ENCODE results near the gene DMBX1.

DMBX1 gene

GRCh38 chr1:46451948-46452930 is 37.4 kb upstream of the DMBX1 start:
- no peaks in the 10 kb centered on the region for H3K36me3 ChIP-seq (replicated peaks in 1 of 2; ENCODE audit: control insufficient read depth in 2 of 2, insufficient read depth in 2 of 2, low read length in 2 of 2)
- no peak overlapping the region for H4K91ac ChIP-seq (ENCODE audit: low read depth, low read length, poor library complexity)
- no peak overlapping the region for H2BK5ac ChIP-seq (ENCODE audit: low read length)
- H3K4ac ChIP-seq (ENCODE audit: low read length): no peak overlapping the region
- no peak overlapping the region for H2BK12ac ChIP-seq (ENCODE audit: low read length)
- H3K9ac ChIP-seq (ENCODE audit: low read depth, low read length, poor library complexity): no peak overlapping the region
- H3K14ac ChIP-seq (ENCODE audit: low read length): no peak overlapping the region
- no peak overlapping the region for H2BK120ac ChIP-seq (ENCODE audit: low read depth, low read length)
- no peak overlapping the region for H3K4me2 ChIP-seq (ENCODE audit: insufficient read depth, low read length, poor library complexity, severe bottlenecking)
- H3K79me1 ChIP-seq (ENCODE audit: low read depth, low read length): no peaks in the 10 kb centered on the region
- H3K4me1 ChIP-seq (ENCODE audit: control insufficient read depth in 2 of 2, insufficient read depth in 1 of 2, low read depth in 1 of 2, low read length in 2 of 2): peaks cover 0 to 2% of the 10 kb centered on the region in 2 donors
- no peak overlapping the region for H2BK15ac ChIP-seq (ENCODE audit: low read length)
- peak overlapping the region; percentile 62 for H3K23ac ChIP-seq (ENCODE audit: low read depth, low read length, poor library complexity)
- no peak overlapping the region for H2AFZ ChIP-seq (ENCODE audit: low read length)
- H3K27me3 ChIP-seq (ENCODE audit: control insufficient read depth in 3 of 3, insufficient read depth in 3 of 3, low read depth in 1 of 3, low read length in 3 of 3): peaks cover 22 to 92% (median 74%) of the 10 kb centered on the region in 3 experiments
- H3K4me3 ChIP-seq (ENCODE audit: low read length in 2 of 2): no peak overlapping the region
- H3K27ac ChIP-seq (replicated peaks; ENCODE audit: low read length): no peak overlapping the region
- WGBS, 2 donors (ENCODE audit: extremely low coverage in 2 of 2, insufficient read length in 2 of 2, insufficient replicate concordance in 1 of 2): no CpG with 5 or more reads among the region's 5 CpGs
- DNase-seq (ENCODE audit: low spot score): no peak
- H2AK5ac ChIP-seq (ENCODE audit: low read depth, low read length): no peak overlapping the region
- no peak overlapping the region for H4K8ac ChIP-seq (ENCODE audit: low read depth, low read length)
- H3K9me3 ChIP-seq (replicated peaks in 1 of 2; ENCODE audit: control insufficient read depth in 2 of 2, insufficient read depth in 1 of 2, low read depth in 1 of 2, low read length in 2 of 2): no peaks in the 10 kb centered on the region
- peak overlapping the region; percentile 68 for H3K18ac ChIP-seq (ENCODE audit: low read length)

- H4K91ac ChIP-seq (ENCODE audit: low read depth, low read length, poor library complexity): no peak overlapping the region
- no peak overlapping the region for H2BK15ac ChIP-seq (ENCODE audit: low read length)
- no peak overlapping the region for H3K9ac ChIP-seq (ENCODE audit: low read depth, low read length, poor library complexity)
- no peaks in the 10 kb centered on the region for H3K79me1 ChIP-seq (ENCODE audit: low read depth, low read length)
- H3K4ac ChIP-seq (ENCODE audit: low read length): no peak overlapping the region
- no CpG with 5 or more reads among the region's 15 CpGs for WGBS, 2 donors (ENCODE audit: extremely low coverage in 2 of 2, insufficient read length in 2 of 2, insufficient replicate concordance in 1 of 2)
- peak overlapping the region; percentile 68 for H3K18ac ChIP-seq (ENCODE audit: low read length)
- H3K14ac ChIP-seq (ENCODE audit: low read length): no peak overlapping the region
- H3K27ac ChIP-seq (replicated peaks; ENCODE audit: low read length): no peak overlapping the region
- H3K23ac ChIP-seq (ENCODE audit: low read depth, low read length, poor library complexity): peak overlapping the region; percentile 62
- no peak for DNase-seq (ENCODE audit: low spot score)
- no peak overlapping the region for H2BK120ac ChIP-seq (ENCODE audit: low read depth, low read length)
- no peak overlapping the region for H2AK5ac ChIP-seq (ENCODE audit: low read depth, low read length)
- no peak overlapping the region for H3K4me3 ChIP-seq (ENCODE audit: low read length in 2 of 2)
- no peak overlapping the region for H2AFZ ChIP-seq (ENCODE audit: low read length)
- no peak overlapping the region for H2BK5ac ChIP-seq (ENCODE audit: low read length)
- H3K4me1 ChIP-seq (ENCODE audit: control insufficient read depth in 2 of 2, insufficient read depth in 1 of 2, low read depth in 1 of 2, low read length in 2 of 2): peaks cover 0 to 2% of the 10 kb centered on the region in 2 donors
- no peak overlapping the region for H2BK12ac ChIP-seq (ENCODE audit: low read length)
- H3K9me3 ChIP-seq (replicated peaks in 1 of 2; ENCODE audit: control insufficient read depth in 2 of 2, insufficient read depth in 1 of 2, low read depth in 1 of 2, low read length in 2 of 2): no peaks in the 10 kb centered on the region
- peaks cover 15 to 92% (median 67%) of the 10 kb centered on the region in 3 experiments for H3K27me3 ChIP-seq (ENCODE audit: control insufficient read depth in 3 of 3, insufficient read depth in 3 of 3, low read depth in 1 of 3, low read length in 3 of 3)
- H3K4me2 ChIP-seq (ENCODE audit: insufficient read depth, low read length, poor library complexity, severe bottlenecking): no peak overlapping the region
- no peak overlapping the region for H4K8ac ChIP-seq (ENCODE audit: low read depth, low read length)
- H3K36me3 ChIP-seq (replicated peaks in 1 of 2; ENCODE audit: control insufficient read depth in 2 of 2, insufficient read depth in 2 of 2, low read length in 2 of 2): no peaks in the 10 kb centered on the region
Observed at GRCh38 chr1:46452931-46453325, 36.7 kb upstream of the DMBX1 start.

- Histone ChIP-seq H2AK5ac (ENCODE audit: low read depth, low read length) (no peak overlapping the region), H2AFZ (ENCODE audit: low read length) (no peak overlapping the region), H2BK15ac (ENCODE audit: low read length) (no peak overlapping the region), H2BK120ac (ENCODE audit: low read depth, low read length) (no peak overlapping the region), H3K4ac (ENCODE audit: low read length) (no peak overlapping the region), H3K18ac (ENCODE audit: low read length) (no peak overlapping the region), H3K4me1 (ENCODE audit: control insufficient read depth in 2 of 2, insufficient read depth in 1 of 2, low read depth in 1 of 2, low read length in 2 of 2) (peaks cover 0 to 2% of the 10 kb centered on the region in 2 donors), H3K4me2 (ENCODE audit: insufficient read depth, low read length, poor library complexity, severe bottlenecking) (no peak overlapping the region), H3K27me3 (ENCODE audit: control insufficient read depth in 3 of 3, insufficient read depth in 3 of 3, low read depth in 1 of 3, low read length in 3 of 3) (peaks cover 10 to 92% (median 67%) of the 10 kb centered on the region in 3 experiments), H4K8ac (ENCODE audit: low read depth, low read length) (no peak overlapping the region), H3K9me3 (replicated peaks in 1 of 2; ENCODE audit: control insufficient read depth in 2 of 2, insufficient read depth in 1 of 2, low read depth in 1 of 2, low read length in 2 of 2) (no peaks in the 10 kb centered on the region), H3K36me3 (replicated peaks in 1 of 2; ENCODE audit: control insufficient read depth in 2 of 2, insufficient read depth in 2 of 2, low read length in 2 of 2) (no peaks in the 10 kb centered on the region), H3K4me3 (ENCODE audit: low read length in 2 of 2) (no peak overlapping the region), H3K23ac (ENCODE audit: low read depth, low read length, poor library complexity) (no peak overlapping the region), H3K14ac (ENCODE audit: low read length) (no peak overlapping the region), H3K9ac (ENCODE audit: low read depth, low read length, poor library complexity) (no peak overlapping the region), H3K79me1 (ENCODE audit: low read depth, low read length) (no peaks in the 10 kb centered on the region), H2BK12ac (ENCODE audit: low read length) (no peak overlapping the region), H4K91ac (ENCODE audit: low read depth, low read length, poor library complexity) (no peak overlapping the region), H2BK5ac (ENCODE audit: low read length) (no peak overlapping the region), H3K27ac (replicated peaks; ENCODE audit: low read length) (no peak overlapping the region)
- WGBS, 2 donors (ENCODE audit: extremely low coverage in 2 of 2, insufficient read length in 2 of 2, insufficient replicate concordance in 1 of 2): no CpG with 5 or more reads among the region's 4 CpGs
- DNase-seq (ENCODE audit: low spot score): no peak
Observed at GRCh38 chr1:46453449-46453848, 36.2 kb upstream of the DMBX1 start.

GRCh38 chr1:46455951-46456350 is 33.7 kb upstream of the DMBX1 start:
- no peak overlapping the region for H4K91ac ChIP-seq (ENCODE audit: low read depth, low read length, poor library complexity)

More at GRCh38 chr1:46455951-46456350, 33.7 kb upstream of the DMBX1 start:
- Histone ChIP-seq H2BK12ac (ENCODE audit: low read length) (no peak overlapping the region), H3K27me3 (ENCODE audit: control insufficient read depth in 3 of 3, insufficient read depth in 3 of 3, low read depth in 1 of 3, low read length in 3 of 3) (peaks cover 2 to 92% (median 57%) of the 10 kb centered on the region in 3 experiments), H3K4me2 (ENCODE audit: insufficient read depth, low read length, poor library complexity, severe bottlenecking) (no peak overlapping the region), H3K23ac (ENCODE audit: low read depth, low read length, poor library complexity) (no peak overlapping the region), H3K9me3 (replicated peaks in 1 of 2; ENCODE audit: control insufficient read depth in 2 of 2, insufficient read depth in 1 of 2, low read depth in 1 of 2, low read length in 2 of 2) (no peaks in the 10 kb centered on the region), H3K27ac (replicated peaks; ENCODE audit: low read length) (no peak overlapping the region), H3K9ac (ENCODE audit: low read depth, low read length, poor library complexity) (no peak overlapping the region), H3K4me3 (ENCODE audit: low read length in 2 of 2) (no peak overlapping the region), H3K79me1 (ENCODE audit: low read depth, low read length) (no peaks in the 10 kb centered on the region), H2BK5ac (ENCODE audit: low read length) (no peak overlapping the region), H2AK5ac (ENCODE audit: low read depth, low read length) (peak overlapping the region; percentile 41), H3K14ac (ENCODE audit: low read length) (no peak overlapping the region), H3K4ac (ENCODE audit: low read length) (no peak overlapping the region), H2BK120ac (ENCODE audit: low read depth, low read length) (no peak overlapping the region), H4K8ac (ENCODE audit: low read depth, low read length) (no peak overlapping the region), H2BK15ac (ENCODE audit: low read length) (peak overlapping the region; percentile 64), H3K36me3 (replicated peaks in 1 of 2; ENCODE audit: control insufficient read depth in 2 of 2, insufficient read depth in 2 of 2, low read length in 2 of 2) (no peaks in the 10 kb centered on the region), H2AFZ (ENCODE audit: low read length) (no peak overlapping the region), H3K18ac (ENCODE audit: low read length) (no peak overlapping the region), H3K4me1 (ENCODE audit: control insufficient read depth in 2 of 2, insufficient read depth in 1 of 2, low read depth in 1 of 2, low read length in 2 of 2) (peaks cover 0 to 17% of the 10 kb centered on the region in 2 donors)
- DNase-seq (ENCODE audit: low spot score): no peak
- no CpG with 5 or more reads among the region's 27 CpGs for WGBS, 2 donors (ENCODE audit: extremely low coverage in 2 of 2, insufficient read length in 2 of 2, insufficient replicate concordance in 1 of 2)
